Measurements from ENCODE around the gene TRIM68.

TRIM68 gene

DNA sequence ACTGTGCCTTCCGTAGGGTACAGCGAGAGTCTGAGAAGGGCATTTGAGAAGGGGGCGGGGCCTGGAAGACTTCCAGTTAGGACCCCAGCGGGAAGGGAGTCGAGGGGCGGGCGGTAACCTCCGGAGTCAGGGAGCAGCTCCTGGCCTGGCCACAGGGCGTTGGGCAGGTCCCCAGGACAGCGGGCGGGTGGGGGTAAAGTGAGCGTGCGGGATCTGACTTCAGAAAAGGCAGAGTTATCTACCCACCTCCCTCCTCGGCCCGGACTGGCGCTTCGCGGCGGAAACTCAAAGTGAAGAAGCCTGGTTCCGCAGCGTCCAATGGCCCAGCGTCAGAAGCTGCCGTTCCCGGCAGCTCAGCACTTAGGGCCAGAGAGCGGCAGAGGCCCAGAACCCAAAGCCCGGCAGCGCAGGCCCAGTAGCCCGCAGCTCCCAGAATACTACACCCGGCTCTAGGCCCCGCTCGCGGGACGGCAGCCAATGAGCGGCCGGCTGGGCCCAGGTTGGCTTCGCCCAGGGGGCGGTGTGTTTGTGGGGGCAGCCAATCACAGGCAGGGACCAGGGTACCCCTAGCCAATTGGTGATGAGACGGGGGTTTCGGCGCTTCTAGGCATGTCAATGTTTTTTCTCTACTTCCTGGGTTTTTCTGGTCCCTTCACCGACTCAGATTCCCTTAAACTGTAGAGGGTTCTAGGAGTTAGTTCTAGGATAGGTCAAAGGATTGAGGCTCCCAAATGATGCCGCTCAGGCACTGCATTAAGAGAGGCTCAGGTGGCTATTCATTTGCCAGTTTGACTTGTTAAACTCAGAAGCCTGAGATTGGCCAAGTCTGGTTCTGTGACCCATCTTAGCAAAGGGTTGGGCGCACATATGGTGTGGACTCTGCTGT is at the start of gene TRIM68:
Gene TRIM68 (minus strand): TSS at position 451 of the 886 bp plus-strand sequence. CDS start 2,727 bp downstream, outside the sequence.
- peak; percentile 81 to 89 for DNase-seq (ENCODE audit: low read depth in 2 of 2)

DNA sequence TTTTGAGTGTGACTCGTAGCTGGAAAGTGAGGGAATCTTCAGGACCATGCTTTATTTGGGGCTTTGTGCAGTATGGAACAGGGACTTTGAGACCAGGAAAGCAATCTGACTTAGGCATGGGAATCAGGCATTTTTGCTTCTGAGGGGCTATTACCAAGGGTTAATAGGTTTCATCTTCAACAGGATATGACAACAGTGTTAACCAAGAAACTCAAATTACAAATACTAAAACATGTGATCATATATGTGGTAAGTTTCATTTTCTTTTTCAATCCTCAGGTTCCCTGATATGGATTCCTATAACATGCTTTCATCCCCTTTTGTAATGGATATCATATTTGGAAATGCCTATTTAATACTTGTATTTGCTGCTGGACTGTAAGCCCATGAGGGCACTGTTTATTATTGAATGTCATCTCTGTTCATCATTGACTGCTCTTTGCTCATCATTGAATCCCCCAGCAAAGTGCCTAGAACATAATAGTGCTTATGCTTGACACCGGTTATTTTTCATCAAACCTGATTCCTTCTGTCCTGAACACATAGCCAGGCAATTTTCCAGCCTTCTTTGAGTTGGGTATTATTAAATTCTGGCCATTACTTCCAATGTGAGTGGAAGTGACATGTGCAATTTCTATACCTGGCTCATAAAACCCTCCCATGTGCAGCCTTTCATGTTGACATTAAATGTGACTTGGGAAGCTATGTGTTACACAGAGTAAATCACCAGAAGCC is 46.8 kb upstream of the TRIM68 start:
- DNase-seq (ENCODE audit: low read depth in 2 of 2), result no peak

- DNase-seq (ENCODE audit: low read depth in 2 of 2), result no peak
Observed at GRCh38 chr11:4647766-4648165, 39.7 kb upstream of the TRIM68 start.

DNA sequence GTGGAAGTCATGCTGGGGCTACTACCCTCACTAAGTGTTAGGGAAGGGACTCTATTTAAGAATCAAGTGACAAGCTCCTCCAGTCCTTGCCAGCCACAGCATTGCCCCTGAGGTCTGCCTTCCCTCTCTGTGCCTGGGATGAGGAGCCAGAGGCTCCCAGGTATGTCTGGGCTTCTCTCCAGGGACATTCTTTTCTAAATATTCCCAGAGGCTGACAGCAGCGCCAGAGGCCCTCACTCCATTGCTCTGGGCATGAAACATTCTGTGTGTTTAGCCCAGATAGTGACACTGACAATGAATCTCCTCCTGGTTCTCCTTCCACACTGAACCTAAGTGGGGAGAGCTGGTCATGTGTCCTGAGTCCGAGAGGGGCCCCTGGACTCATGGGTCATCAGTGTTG is 37.9 kb upstream of the TRIM68 start:
- no peak for DNase-seq (ENCODE audit: low read depth in 2 of 2)

- no peak for DNase-seq (ENCODE audit: low read depth in 2 of 2)
Observed at GRCh38 chr11:4644233-4644632, 36.2 kb upstream of the TRIM68 start.

DNA sequence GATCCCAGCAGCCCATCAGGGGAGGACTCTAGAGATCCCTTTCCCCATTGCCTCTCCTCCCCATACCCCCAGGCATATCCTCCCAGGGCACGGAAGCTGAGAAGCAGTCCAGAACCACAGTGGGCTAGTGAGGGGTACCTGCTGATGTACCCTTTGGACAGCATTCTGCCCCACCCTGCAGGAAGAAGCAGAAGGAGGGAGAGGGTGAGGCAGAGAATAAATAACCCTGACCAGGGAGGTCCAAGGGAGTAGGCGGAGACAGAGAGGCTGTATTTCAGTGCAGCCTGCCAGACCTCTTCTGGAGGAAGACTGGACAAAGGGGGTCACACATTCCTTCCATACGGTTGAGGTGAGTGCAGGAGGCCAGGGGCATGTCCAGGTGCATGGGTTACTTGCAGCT is 35.7 kb upstream of the TRIM68 start, which contains the start of gene OR51E1:
Gene OR51E1 (plus strand): TSS at position 301 of the 400 bp plus-strand sequence. CDS start 8,545 bp downstream, outside the sequence.
- no peak for DNase-seq (ENCODE audit: low read depth in 2 of 2)

- DNase-seq (ENCODE audit: low read depth in 2 of 2), result no peak
Observed at GRCh38 chr11:4643076-4643475, 35.0 kb upstream of the TRIM68 start.

DNA sequence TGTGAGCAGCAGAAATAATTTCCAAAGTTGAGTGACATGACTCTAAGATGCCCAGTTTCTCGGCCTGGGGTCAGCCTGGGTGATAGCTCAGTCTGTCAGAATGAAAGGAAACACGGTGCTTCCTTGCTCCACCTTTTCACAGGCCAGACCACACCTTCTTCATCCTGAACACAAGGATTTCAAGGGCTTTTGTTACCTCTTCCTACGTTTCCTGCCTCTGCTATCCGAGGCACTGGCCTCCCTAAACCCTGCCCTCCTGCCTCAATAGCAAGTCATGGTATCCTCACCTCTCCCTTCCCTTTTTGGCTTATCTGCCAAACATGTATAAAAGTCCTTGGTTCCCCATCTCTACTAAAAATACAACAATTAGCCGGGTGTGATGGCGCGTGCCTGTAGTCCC is 34.0 kb upstream of the TRIM68 start:
- no peak for DNase-seq (ENCODE audit: low read depth in 2 of 2)

- DNase-seq (ENCODE audit: low read depth in 2 of 2), result no peak
Observed at GRCh38 chr11:4641501-4641900, 33.5 kb upstream of the TRIM68 start.

DNA sequence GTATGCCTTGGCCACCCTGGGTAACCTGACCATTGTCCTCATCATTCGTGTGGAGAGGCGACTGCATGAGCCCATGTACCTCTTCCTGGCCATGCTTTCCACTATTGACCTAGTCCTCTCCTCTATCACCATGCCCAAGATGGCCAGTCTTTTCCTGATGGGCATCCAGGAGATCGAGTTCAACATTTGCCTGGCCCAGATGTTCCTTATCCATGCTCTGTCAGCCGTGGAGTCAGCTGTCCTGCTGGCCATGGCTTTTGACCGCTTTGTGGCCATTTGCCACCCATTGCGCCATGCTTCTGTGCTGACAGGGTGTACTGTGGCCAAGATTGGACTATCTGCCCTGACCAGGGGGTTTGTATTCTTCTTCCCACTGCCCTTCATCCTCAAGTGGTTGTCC is 31.9 kb upstream of the TRIM68 start:
- no peak for DNase-seq (ENCODE audit: low read depth in 2 of 2)

DNA sequence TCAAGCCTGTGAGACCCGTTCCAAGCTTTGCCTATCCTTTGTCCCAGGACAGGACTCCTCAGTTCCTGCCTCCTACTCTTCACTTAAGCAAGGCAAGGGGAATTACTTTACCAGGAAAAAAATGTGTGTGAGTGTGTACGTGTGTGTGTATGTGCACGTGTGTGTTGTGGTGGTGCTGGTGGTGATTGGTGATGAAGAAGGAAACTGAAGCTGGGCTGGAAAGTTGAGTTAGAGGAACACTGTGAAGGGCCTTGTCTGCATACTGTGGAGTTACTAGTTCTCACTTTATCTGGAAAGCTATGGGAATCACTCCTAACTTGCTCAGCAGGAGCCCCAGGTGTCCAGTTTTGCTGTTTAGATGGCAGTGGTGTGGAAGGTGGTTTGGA is 29.6 kb upstream of the TRIM68 start:
- no peak for DNase-seq (ENCODE audit: low read depth in 2 of 2)

GRCh38 chr11:4636962-4637661 is 29.1 kb upstream of the TRIM68 start, which contains the start of gene OR51D1:
Gene OR51D1 (plus strand): TSS chr11:4637477. CDS start chr11:4639791, 2,314 bp downstream.
- DNase-seq (ENCODE audit: low read depth in 2 of 2), result peak; percentile 39 to 51

DNA sequence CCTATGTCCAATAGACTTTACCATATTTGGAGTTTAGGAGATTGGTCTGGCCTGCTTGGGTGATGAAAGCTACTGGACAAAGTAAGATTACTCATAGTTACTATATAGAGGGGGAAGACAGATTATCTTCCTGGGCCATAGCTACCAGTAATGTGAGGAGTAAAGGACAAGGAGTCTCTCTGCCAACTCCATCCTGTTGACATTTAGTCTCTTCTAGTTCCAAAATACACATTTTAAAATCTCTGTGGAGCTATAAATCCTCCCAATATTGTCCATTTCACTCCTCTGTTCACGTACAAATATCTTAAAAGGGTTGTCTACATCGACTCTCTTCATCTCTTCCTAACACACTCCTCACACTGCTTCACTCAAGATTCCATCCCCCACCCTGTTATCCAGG is 28.1 kb upstream of the TRIM68 start:
- no peak for DNase-seq (ENCODE audit: low read depth in 2 of 2)

DNA sequence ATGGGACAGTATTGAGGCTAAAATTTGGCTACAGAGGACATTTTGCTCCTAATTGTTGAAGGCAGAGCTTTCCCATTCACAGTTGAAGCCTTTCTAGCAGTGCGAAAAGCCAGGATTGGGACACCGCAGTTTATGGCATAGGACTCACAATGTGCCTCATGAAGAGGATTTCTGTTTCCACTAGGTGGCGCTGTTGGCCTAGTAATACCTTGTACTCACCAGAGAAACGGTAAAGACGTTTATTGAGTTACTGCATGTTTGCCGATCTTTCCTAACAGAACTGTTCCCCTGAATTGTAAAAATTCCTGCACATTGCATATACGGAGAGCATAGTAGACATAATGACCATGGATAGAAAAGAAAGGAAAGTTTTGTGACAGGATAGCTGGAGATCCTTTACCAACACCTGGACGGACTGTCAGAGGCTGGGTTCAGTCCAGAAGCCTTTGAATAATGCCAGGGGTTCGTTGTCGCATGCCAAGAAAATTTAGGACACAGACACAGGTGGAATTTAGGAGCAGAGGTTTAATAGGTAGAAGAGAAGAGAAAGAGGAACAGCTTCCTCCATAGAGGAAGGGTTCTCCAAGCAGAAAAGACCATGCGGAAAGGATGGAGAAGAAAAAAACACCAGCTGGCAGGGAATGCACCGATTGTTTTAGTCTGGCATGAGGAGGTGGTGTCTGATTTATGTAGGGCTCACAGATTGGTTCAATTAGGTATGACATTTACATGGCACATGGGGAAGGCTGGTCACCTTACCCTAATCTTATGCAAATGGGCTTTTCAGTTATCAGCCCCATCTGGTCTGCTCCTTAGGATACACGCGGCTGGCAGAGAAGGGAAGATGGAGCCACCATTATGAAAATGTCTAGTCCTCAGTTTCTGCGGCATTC is 18.4 kb upstream of the TRIM68 start:
- DNase-seq (ENCODE audit: low read depth in 2 of 2), result no peak

GRCh38 chr11:4619514-4619913 is 11.5 kb upstream of the TRIM68 start:
- no peak for DNase-seq (ENCODE audit: low read depth in 2 of 2)

DNA sequence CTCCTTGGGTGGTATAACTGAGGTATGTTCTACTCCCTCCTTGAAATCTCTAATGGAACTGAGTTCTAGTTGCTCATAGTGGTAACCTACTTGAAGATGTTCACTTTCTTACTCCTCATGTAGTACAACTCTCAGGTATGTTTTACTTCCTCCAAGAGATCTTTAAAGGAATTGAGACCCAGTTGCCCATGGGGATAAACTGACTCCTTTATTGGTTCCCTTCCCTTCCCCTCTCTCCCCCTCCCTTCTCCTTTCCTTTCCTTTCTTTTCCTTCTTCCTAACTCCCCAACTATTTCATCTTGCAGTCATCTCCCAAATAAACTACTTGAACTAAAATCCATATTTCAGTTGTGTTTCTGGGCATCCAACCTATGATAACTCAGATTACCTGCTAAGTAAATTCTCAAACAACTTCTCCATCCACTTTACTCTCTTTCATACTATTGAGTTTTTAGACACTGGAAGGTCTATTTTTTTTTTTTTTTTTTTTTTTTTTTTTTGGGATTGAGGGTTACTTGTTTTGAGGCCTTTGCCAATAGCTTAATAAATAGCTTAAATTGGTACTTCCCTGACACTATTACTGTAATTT is 7.9 kb upstream of the TRIM68 start:
- DNase-seq (ENCODE audit: low read depth in 2 of 2), result no peak

GRCh38 chr11:4611986-4612385 is 4.0 kb upstream of the TRIM68 start:
- no peak for DNase-seq (ENCODE audit: low read depth in 2 of 2)

- no peak for DNase-seq (ENCODE audit: low read depth in 2 of 2)
Observed at GRCh38 chr11:4610258-4610935, 2.4 kb upstream of the TRIM68 start.

GRCh38 chr11:4607096-4607495 is 935 bp downstream of the TRIM68 start:
- DNase-seq (ENCODE audit: low read depth in 2 of 2), result no peak
